ENCODE results near the gene ARID1B. TPM values are rescaled to one million over a fixed set of nuclear protein-coding genes. Genes with fewer than 3 reads are reported as not detected.

The ARID1B gene
- total RNA-seq, 1 donor from 2014 or later: 101 TPM

- Mint-ChIP-seq H3K4me3 (no peak overlapping the region), H3K9me3 (no peaks in the 10 kb centered on the region), H3K27ac (ENCODE audit: unreplicated experiment) (no peak overlapping the region), H3K27me3 (ENCODE audit: low read depth) (no peaks in the 10 kb centered on the region), H3K4me1 (peaks cover 16% of the 10 kb centered on the region), H3K36me3 (ENCODE audit: low read depth) (no peaks in the 10 kb centered on the region)
- no peak for TF ChIP-seq CTCF (conservative IDR thresholded peaks at IDR 0.05)
- DNase-seq (ENCODE audit: low read depth, low spot score): no peak
Observed at GRCh38 chr6:156879591-156879990, 102.4 kb downstream of the ARID1B start.

GRCh38 chr6:156880913-156881312 lies 103.7 kb downstream of the ARID1B start:
- no peak overlapping the region for H3K27ac Mint-ChIP-seq (ENCODE audit: unreplicated experiment)
- H3K9me3 Mint-ChIP-seq: no peaks in the 10 kb centered on the region
- no peaks in the 10 kb centered on the region for H3K36me3 Mint-ChIP-seq (ENCODE audit: low read depth)
- H3K4me1 Mint-ChIP-seq: peaks cover 16% of the 10 kb centered on the region
- no peak for TF ChIP-seq CTCF (conservative IDR thresholded peaks at IDR 0.05)
- no peak overlapping the region for H3K4me3 Mint-ChIP-seq
- DNase-seq (ENCODE audit: low read depth, low spot score): no peak
- H3K27me3 Mint-ChIP-seq (ENCODE audit: low read depth): no peaks in the 10 kb centered on the region

- H3K27me3 Mint-ChIP-seq (ENCODE audit: low read depth): no peaks in the 10 kb centered on the region
- H3K4me1 Mint-ChIP-seq: peaks cover 24% of the 10 kb centered on the region
- H3K4me3 Mint-ChIP-seq: no peak overlapping the region
- no peaks in the 10 kb centered on the region for H3K9me3 Mint-ChIP-seq
- no peak for TF ChIP-seq CTCF (conservative IDR thresholded peaks at IDR 0.05)
- no peaks in the 10 kb centered on the region for H3K36me3 Mint-ChIP-seq (ENCODE audit: low read depth)
- no peak for DNase-seq (ENCODE audit: low read depth, low spot score)
- no peak overlapping the region for H3K27ac Mint-ChIP-seq (ENCODE audit: unreplicated experiment)
Observed at GRCh38 chr6:156881687-156882629, 104.8 kb downstream of the ARID1B start.

GRCh38 chr6:156883497-156884252 lies 106.5 kb downstream of the ARID1B start:
- DNase-seq (ENCODE audit: low read depth, low spot score): no peak
- Mint-ChIP-seq H3K4me3 (no peak overlapping the region), H3K4me1 (peaks cover 37% of the 10 kb centered on the region), H3K36me3 (ENCODE audit: low read depth) (no peaks in the 10 kb centered on the region), H3K27me3 (ENCODE audit: low read depth) (no peaks in the 10 kb centered on the region), H3K27ac (ENCODE audit: unreplicated experiment) (no peak overlapping the region), H3K9me3 (no peaks in the 10 kb centered on the region)
- no peak for TF ChIP-seq CTCF (conservative IDR thresholded peaks at IDR 0.05)

- Mint-ChIP-seq H3K4me3 (no peak overlapping the region), H3K36me3 (ENCODE audit: low read depth) (no peaks in the 10 kb centered on the region), H3K27me3 (ENCODE audit: low read depth) (no peaks in the 10 kb centered on the region), H3K4me1 (peaks cover 34% of the 10 kb centered on the region), H3K9me3 (no peaks in the 10 kb centered on the region), H3K27ac (ENCODE audit: unreplicated experiment) (no peak overlapping the region)
- TF ChIP-seq CTCF (conservative IDR thresholded peaks at IDR 0.05): no peak
- DNase-seq (ENCODE audit: low read depth, low spot score): no peak
Observed at GRCh38 chr6:156884306-156884705, 107.1 kb downstream of the ARID1B start.

All from neural crest cell (in vitro differentiated cells).